HG02678 (cell line): Measurements from ENCODE around the gene MEF2C.

Experiments
- ATAC-seq: cut with Tn5 transposase; IDR thresholded peaks from one replicate; pipeline ENCODE4 v1.9.1; 2021; ENCODE audit warnings: mild to moderate bottlenecking, moderate library complexity; ENCODE audit not compliant: unreplicated experiment

The MEF2C gene

DNA sequence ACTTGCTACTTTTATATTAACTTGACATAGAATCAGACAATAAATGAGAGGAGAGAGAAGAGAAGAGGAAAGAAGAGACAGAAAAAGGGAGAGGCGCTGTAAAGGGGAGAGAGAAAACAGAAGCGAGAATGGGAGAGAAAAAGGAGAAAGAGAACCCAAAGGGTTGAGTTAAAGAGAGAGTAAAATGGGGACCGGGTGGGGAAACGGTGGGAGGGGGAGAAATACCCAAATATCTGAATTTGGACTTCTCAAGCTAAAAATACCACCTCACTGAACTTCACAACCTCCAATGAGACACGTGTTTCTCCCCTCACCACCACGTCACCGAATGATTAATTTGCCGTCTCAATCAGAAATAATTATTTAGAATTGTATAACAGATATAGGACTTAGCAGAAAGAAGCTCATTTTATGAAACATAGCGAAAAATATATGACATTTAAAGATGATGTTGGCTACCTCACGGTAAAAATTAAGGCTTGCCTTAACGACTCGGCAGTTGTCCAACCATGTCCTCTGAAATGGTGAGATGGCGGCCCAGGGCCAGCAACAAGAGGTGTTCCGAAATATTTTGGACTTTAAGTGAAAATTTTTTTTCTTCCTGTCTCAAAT is 204.1 kb downstream of the MEF2C start:
- ATAC-seq: no peak

DNA sequence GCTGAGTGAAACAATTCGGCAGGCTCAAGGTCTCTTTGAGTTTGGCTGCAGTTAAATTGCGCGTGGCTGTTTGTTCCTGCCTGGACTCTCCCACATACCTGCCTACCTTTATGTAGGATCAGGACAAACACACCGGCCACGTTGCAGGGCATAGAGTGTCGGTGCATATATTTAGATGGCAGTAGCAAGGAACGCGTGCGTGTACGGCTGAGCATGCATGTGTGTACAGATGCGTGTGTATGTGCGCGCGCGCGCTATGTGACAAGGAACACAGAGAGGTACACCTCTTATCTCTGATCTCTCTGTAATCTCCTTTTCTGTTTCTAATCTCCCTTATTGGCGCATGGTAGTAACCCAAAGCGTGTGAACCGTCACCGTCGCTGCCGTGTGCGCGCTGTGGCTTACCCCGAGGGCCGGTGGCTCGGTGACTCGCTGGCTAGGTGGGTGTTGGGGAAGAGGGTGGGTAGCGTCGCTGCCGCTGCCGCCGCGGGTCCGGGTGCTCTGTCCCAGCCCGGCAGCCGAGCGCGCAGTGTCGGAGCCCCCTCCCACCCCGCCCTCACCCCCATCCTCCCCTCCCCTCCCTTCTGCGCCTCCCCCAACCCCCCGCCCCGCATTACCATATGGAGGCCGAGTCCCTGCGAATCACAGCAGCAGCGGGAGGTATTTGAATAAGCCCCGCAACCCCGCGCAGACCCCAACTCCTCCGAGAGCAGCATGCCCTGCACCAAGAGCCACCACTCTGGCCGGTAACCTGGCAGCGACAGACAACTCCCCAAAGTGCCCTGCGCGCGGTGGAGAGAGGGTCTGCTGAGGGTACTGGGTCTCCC is 204.8 kb downstream of the MEF2C start:
- ATAC-seq: no peak

GRCh38 chr5:88677376-88677895 is 205.5 kb downstream of the MEF2C start:
- ATAC-seq: no peak

GRCh38 chr5:88676637-88677375 is 206.2 kb downstream of the MEF2C start:
- ATAC-seq: no peak

DNA sequence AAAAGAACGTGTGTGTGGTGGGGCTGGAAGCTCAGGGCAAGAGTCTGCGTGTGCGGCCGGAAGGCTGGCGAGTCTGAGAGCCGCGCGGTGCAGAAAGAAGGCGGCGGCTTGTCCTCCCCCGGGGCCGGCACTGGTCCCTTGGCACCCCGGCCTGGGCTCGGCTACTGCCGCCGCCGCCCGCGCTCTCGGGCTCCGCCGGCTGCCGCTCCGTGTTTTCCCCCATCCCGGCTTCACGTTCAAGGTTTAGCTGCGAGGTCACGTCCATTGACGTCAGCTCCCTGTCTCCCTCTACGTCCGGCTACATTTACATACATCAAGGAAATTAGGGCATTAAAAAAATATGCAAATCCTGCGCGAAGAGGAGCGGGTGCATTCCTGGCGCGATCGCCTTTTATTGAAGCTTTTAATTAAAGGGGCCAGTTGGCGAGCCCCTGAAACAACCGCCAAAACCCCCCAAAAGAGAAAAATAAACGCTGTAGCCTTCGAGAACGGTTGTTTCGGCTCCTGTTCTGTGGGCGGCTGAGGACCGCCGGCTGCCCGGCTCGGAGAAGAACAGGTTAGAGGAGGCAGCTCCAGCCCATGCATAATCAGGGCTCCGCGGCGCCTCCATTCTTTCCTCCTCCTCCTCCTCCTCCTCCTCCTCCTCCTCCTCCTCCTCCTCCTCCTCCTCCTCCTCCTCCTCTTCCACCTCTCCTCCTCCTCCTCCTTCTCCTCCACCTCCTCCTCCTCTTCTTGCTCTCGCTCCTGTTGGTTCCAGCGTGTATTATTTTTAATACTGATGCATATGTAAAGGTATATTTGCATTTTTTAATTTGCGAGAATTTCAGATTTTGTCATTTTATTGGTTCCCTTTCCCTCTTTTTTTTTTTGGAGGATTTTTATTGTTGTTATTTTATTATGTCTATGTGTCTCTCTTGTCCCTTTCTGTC is 207.0 kb downstream of the MEF2C start:
- peak; percentile 36 for ATAC-seq

GRCh38 chr5:88675168-88675707 is 207.7 kb downstream of the MEF2C start:
- ATAC-seq: peak; percentile 9

GRCh38 chr5:88674356-88675167 is 208.4 kb downstream of the MEF2C start:
- ATAC-seq: peak; percentile 73

DNA sequence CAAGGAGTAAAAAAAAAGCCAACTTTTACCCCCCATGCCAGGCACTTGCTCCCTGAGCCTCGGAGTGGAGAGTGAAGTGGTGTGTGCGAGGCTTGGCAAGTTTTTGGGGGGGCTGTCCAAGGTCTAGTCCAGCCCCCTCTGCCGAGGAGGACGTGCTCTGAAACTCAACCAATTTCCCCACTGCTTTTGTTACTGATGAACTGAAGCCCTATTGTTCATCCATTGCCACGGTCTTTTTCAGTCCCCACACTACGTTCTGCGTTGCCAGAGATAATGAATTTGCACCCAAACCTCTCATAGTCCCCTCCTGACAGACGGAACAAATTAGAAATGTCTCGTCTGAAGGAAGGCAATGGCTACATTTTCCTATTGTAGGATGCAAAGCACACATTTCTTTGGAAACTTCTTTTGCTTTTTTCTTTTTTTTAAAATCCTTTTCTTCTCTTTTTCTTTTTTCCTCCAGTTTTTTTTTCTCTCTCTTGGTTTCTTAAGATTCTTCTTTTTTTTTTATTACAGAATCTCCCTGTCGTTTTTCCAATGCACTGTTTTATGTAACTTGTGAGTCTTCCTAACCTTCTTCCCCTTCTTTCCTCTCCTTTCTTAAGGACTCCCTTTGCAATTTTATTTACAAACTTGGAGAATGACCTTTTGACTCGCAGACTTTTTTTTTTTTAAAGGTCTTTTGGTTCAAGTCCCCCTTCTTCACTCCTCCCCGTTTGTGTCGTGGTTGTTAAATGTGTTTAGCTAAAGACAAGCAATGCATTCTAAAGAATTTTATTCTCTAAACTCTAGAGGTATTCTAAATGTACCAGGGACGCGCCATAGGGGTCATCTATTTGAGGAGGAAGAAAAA is 209.5 kb downstream of the MEF2C start:
- ATAC-seq: no peak

DNA sequence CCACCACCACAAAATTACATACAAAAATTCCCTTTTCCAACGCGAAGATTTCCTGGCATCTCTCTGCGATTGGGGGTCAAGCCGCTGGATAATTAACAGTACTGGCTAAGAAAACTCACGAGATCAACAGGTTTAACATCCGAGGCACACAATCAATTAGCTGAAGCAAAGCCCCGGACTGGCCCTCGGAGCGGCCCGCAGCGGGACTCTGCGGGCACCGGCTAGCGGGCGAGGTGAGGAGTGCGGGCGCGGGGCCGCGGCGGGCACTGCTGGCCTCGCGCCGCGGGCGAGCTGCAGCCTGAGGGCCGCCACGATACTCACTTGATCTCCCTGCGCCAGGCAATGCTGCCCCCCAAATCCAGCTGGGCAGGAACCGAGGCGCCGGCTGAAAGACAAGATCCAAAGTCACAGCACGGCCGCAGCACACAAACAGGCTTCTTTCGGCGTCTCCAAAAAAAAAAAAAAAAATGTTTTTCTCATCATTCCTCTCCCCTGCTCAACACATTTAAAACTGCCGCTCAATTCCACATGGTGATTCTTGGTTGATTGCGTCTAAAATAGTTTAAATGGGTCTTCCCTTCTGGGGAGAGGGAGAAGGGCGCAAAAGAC is 210.2 kb downstream of the MEF2C start:
- ATAC-seq: no peak

DNA sequence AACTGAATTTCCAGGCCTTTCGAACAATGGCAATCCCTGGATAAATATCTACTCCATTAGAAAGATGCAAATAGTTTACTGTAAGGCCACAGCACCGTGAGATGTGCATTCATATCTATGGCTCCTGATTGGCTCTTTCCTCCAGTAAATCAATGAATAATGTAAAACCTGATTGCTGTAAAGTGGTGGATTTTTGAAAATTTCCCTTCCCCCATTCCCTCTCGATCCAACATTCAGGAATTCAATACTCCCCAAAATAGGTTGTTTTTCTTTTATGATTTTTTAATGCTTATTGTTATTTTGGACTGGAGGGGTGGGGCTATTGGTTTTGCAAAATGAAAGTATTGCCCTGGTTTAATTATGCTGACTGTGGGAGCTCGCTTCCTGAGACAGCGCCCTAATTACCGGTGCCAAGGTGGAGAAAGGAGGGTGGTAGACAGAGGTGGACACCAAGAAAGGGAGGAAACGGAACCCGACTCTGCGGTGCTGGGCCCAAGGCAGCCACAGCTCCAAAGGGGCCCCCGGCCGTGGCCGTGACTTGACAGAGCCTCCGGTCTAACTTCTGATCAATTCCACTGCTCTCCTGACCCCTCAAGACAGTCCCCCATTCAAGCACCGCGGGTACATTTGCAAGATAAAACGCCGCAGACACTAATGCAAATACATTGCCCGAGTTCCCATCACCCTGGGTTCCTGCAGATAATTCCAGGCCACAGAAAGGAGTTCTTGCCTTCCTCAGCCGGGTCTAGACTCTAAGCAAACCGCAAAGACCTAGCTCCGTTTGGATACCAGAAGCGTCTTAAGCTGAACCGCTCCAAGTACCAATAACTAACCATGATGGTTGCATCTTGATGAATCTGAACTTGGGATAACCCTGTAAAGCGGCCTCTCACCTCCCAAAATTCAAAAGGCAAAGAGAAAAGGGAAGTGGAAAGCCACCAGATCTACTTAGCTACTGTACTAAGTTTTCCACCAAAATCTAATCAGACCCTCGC is 211.2 kb downstream of the MEF2C start:
- ATAC-seq: no peak

DNA sequence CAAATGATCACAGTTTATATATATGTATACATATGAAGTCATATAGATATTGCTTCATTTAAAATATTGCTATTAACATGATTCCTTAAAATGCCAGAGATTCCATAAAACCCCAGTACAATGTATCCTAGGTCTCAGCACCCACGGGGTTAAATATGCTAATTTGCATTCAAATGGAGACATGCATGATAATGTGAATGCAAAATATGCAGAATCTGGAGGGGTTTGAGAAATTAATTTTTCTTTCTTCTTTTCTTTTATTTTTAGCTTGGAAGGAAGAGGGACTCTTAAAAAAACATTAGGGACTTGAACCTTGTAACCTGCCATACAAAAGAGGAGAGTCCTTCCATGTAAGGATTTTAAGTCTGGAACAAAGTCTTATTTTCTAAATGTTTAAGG is 211.9 kb downstream of the MEF2C start:
- no peak for ATAC-seq

DNA sequence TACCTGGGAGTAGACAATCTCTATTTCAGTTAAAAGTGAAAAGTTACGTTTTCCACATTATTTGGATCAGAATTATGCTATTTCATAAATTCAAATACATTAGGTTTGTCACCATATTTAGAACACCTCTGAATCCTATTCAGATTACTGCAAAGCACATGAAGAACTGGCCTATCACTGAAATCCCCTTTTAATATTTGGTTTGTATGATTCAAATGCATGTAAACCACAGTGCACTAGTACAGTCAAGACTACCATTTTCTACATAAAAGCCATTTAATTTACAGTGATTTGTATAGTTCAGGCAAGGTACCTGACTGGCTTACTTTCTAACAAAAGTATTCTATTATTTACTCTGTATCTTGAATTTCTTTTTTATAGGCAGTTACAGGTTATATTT is 212.5 kb downstream of the MEF2C start:
- no peak for ATAC-seq

- ATAC-seq: no peak
Observed at GRCh38 chr5:88669371-88670050, 213.5 kb downstream of the MEF2C start.

DNA sequence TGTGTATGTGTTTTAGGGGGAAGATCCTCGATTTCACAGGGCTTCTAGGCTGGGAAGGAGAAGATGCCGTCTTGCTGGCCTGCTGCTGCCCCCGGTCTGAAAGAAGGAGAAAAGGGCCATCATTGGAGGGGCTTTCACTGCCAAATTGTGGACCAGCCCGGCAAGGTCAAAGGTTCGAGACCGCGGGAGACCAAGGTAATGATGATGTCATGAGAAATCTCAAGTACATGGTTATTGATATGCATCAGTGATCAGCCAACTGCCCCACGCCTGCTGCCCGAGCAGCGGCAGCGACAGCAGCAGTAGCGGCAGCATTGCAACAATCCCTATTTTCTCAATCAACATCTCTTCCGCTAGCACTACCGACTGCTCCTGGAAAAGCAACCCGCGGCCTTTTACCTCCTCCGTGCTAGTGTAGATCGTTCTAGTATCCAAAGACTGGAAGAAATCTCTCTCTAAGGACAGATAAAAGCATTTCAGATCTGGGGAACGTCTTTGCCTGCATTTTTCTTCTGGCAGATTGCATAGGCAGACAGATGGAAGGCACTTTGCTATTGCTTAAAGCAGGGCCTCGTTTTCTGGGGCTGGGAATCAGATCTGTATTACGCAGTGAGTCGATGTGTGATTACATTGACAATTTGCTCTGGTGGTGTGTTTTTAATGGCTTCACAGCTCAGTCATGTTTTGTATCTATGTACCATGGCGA is 215.3 kb downstream of the MEF2C start:
- ATAC-seq: peak; percentile 18
